KBM-7 (cell line): ENCODE data around the gene IGFLR1.

ENCODE experiments used
- DNase-seq: peaks from one replicate; pipeline ENCODE4 v3.0.0-alpha.2; 2015
- in situ Hi-C: fragments of 300-500 bp; cut with MboI; formaldehyde crosslinking; loops from 2 replicates; pipeline ENCODE4 v1.14.3; 2020; ENCODE audit warnings: low sequenced_read_pairs, low pct_unique_long_range_greater_than_20kb, mixed read lengths

Gene IGFLR1

DNA sequence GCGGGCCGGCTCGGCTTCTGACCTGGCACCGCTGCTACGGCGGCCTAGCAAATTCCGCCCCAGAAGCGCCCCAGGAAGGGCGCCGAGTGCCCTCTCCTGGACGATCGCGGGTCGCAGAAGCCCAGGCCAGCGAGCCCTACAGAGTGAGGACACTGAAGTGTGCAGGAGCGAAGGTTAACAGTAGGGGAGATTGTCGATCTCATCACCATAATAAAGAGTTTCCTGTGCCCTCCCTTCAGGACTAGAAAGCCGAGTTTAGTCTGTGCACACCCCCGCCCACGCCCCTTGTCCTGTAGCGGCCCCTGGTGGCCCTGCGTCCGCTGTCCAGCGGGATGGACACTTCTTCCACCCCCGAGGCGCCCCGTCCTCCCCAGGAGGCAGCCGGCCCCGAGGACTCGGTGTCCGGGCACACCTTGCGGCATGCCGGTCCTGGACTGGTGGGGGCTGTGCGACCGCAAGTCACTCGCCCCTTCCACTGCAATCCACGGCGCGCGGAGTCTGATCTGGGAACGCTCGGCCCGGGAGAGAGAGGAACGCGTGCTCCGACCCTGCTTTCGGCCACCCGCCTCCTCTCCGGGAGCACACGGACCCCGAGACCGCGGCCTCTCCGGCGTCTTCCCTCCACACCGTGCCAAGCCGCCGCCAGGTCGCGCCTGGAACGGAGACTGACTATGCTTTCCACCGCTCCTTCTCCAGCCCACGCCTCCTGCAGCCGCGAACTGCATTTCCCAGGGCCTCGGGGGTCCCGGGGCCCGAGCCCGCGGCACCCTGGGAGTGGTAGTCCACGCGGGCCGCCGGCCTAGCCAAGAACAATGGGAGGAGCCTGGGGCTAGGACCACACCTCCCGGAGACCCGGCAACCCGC lies 25.2 kb downstream of the IGFLR1 start:
- DNase-seq = peak; percentile 98
- in situ Hi-C loops = no loop called here

DNA sequence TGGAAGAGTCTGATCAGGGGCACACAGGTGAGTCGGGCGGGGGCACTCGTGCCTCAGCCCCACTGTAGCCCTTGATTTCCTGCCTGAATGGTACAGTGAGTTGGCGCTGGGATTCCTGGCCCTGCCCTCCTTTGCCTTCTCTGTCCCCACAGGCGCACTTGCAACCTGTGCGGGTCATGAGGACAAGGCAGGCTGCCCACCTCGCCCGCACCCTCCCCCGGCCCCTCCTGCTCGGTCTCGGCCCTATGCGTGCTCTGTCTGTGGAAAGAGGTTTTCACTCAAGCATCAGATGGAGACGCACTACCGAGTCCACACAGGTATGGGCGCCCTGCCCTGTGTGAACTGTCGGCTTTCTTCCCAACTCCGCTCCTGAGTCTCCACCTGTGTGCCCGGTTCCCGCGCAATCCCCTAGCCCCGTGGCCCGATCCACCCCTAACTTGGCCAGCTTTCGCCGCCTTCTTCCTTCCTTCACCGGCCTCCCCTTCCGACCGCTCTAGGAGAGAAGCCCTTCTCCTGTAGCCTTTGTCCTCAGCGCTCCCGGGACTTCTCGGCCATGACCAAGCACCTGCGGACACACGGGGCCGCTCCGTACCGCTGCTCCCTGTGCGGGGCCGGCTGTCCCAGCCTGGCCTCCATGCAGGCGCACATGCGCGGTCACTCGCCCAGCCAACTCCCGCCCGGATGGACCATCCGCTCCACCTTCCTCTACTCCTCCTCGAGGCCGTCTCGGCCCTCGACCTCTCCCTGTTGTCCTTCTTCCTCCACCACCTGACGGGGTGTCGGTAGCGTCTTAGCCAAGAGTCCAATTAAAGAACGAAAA lies 26.1 kb downstream of the IGFLR1 start:
- in situ Hi-C loops = no loop called here
- DNase-seq = no peak

DNA sequence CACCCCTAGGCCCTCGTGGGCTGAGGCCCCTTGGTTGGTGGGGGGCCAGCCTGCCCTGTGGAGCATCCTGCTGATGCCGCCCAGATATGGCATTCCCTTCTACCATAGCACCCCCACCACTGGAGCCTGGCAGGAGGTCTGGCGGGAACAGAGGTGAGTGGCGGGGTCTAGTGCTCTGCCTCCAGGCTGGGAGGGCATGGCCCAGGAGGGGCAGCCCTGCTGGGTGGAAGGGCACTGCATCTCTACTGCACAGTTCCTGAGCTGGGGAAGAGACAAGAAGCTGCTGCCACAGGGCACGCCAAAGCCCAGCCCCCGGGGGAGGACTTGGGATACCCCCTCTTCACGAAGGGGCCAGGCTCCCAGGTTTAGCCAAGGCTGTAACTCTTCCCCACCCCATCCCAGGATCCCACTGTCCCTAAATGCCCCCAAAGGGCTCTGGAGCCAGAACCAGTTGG lies 26.9 kb downstream of the IGFLR1 start:
- no peak for DNase-seq
- in situ Hi-C loops = no loop called here

DNA sequence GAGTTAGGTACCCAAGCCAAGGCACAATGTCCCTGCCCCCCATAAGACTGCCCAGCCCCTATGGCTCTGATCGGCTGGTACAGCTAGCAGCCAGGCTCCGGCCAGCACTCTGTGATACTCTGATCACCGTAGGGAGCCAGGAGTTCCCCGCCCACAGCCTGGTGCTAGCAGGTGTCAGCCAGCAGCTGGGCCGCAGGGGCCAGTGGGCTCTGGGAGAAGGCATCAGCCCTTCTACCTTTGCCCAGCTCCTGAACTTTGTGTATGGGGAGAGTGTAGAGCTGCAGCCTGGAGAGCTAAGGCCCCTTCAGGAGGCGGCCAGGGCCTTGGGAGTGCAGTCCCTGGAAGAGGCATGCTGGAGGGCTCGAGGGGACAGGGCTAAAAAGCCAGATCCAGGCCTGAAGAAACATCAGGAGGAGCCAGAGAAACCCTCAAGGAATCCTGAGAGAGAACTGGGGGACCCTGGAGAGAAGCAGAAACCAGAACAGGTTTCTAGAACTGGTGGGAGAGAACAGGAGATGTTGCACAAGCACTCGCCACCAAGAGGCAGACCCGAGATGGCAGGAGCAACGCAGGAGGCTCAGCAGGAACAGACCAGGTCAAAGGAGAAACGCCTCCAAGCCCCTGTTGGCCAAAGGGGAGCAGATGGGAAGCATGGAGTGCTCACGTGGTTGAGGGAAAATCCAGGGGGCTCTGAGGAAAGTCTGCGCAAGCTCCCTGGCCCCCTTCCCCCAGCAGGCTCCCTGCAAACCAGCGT lies 27.5 kb downstream of the IGFLR1 start:
- in situ Hi-C loops = no loop called here
- no peak for DNase-seq

DNA sequence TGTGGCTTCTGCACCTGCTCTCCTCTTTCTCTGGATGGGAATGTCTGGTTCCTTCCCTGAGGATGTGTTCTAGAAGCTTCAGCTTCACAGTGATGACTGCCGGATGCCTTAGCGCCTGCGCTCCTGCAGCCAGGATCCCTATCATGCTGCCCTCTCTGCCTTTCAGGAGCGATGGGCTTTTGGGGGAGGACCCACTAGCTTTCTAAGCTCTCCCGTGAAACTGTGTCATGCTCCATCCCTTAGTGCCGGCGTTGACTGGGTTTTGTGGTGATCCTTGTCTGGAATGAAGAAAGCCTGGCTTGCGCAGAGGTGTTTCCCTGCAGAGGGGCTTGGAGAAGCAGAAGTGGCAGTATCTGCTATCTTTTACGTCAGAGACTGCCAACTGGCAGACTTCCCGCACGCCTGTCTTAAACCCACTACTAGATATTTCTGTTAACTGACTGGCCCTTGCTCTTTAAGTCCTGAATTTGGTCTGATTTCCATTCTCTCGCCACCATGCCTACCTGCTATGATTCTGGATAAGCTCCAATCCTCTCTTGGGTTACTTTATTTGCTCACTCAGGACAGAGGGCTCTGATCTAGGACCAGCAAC lies 28.3 kb downstream of the IGFLR1 start:
- in situ Hi-C loops = no loop called here
- DNase-seq = no peak

DNA sequence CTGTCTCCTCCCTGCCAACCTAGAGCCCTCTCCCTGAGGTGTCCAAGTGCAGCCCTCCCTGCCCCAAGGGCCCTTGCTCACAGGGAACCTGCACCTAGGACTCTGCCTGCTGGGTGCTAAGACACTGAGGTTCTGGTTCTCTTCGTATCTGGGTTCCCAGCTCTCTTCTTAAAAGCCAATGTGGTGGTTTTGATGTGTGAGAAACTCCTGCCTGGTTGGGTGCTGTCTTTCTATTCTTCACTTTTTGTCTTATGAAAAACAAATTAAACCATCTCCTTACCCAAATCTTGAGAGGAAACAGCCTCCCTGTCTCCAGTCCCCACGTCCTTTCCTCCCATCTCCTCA lies 28.8 kb downstream of the IGFLR1 start:
- in situ Hi-C loops = no loop called here
- no peak for DNase-seq

DNA sequence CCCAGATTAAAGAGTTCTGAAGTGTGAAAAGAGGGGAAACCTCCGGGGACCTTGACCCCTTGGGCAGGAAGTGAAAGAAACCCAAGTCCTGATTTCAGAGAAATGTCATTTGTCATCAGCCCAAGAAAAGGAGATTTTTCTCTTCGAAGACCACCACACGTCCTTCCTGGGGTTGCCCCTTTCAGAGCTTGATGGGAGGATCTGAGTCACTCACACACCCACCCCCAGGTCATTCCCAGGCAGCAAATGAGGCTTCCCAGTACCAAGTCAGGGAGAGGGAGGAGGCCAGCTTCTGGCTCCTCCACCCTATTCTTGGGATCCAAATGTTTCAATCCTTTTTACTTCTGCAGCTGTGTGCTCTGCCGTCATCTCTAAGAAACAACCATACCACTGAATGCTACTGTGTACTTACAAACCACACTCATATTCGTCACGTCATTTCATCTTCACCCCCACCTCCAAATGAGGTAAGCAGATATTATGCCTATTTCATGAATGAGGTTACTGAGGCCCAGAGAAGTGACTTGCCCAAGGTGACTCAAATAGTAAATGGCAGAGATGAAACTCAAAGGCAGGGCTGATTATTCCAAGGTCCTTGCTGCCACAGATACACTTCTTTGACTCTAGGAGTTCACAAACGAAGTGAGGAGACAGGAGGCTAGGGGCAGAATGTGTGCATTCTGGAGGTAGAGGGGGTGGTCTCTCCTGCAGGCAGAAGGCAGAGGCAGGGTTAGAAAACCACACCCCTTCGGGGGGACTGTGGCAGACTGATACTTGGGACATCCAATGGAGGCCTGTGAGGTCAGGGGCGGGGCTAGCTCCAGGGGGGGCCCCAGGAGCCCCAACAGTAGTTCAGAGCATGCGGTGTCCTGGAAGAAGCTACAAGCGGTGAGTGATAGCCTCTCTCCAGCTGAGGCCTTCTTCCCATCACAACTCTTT lies 29.4 kb downstream of the IGFLR1 start:
- no peak for DNase-seq
- in situ Hi-C loops = no loop called here

DNA sequence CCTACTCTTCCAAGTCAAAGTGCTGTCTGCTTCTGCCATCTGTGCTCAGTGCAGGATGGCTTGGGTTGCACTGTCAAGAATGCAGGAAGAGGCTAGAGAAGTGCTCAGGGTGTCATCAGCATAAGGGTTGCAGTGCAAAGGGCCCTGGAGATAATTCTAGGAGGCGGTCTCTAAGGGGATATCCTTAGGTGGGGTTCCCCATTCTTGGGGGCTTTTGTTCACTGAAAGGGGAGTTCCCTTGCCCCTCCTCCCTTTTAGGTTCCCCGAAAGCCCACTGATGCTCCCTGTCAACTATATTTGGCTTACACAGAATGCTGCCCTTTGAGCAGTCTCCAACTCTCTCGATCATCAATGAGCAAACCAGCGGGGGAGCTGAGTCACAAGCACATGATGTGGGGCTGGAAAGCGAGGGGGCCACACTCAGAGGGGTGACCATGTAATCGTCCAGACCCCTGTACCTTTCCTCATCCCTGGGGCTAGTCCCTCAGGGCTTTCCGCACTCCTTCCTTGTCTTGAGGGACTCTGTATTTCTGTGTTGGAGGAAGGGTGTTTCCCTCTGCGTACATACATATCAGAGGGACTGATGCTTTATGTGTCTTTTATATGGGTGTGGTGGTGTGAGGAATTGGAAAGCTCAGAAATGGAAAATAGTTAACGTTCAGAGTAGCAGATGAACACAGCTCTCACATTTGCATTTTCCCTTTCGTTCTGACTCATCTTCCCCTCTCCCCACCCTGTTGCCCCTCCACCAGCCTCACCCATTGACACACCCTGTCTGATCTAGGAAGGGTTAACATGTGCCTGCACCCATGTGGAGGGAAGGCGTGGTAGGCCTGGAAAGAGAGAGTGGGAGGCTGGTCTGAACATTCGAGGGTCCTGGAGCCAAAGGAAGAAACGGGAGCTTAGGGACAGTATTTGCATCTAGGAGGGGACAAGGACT lies 31.2 kb downstream of the IGFLR1 start:
- in situ Hi-C loops = no loop called here
- DNase-seq = no peak

DNA sequence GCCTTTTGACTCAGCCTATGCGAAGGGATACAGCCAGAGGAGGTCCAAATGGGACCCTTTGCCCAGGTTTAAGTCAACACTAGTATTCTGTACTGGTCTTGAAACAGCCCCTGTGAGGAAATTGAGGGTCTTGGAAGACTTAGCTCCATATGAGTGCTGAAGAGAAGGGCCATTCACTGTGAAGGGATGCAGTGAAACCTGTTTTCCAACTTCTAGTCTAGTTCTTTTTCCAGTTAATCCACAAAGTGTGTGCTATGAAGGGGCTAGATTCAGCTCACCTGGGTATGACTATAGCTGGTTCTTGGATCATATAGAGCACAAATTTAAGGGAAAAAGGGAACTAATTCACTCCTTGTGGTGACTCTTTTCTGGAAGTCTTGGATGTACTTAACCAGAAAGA lies 33.9 kb downstream of the IGFLR1 start:
- in situ Hi-C loops = no loop called here

DNA sequence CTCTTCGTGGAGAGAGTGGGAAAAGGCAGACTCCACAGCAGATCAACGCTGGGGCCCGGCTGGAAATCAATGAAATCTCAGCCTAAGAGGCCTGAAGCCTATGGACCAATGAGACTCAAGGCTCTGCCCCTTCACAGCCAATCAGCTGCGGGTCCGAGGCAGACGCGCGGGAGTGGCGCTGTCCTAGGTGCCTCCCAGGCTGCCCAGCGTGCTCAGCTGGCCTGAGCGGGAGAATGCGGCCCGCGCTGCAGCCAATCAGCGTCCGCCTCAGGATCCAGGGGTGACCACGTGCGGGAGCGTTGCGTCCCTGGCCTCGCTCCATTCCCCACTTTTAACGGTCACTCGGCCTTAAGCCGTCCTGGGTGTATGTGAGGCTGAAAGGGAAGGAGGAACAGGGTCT lies 38.0 kb downstream of the IGFLR1 start, which contains the start of gene ZBTB32:
Gene ZBTB32 (plus strand): TSS at position 341 of the 400 bp plus-strand sequence. CDS start 10,069 bp downstream, outside the sequence.
- in situ Hi-C loops = no loop called here
- no peak for DNase-seq

More for the DNA sequence above, 33.9 kb downstream of the IGFLR1 start:
- no peak for DNase-seq

DNA sequence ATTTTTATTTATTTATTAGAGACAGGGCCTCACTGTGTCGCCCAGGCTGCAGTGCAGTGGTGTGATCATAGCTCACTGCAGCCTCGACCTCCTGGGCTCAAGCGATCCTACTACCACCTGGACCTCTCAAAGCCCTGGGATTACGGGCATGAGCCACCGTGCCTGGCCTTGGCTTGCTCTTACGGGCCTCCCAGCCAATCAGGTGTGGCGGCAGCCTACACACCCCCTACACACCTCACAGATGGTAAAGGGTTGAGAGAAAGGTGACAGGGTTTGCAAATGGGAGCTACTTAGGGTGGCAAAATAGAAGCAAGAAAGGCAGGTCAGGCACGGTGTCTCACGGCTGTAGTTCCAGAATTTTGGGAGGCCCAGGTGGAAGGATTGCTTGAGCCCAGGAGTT lies 38.9 kb downstream of the IGFLR1 start:
- DNase-seq = no peak
- in situ Hi-C loops = no loop called here

DNA sequence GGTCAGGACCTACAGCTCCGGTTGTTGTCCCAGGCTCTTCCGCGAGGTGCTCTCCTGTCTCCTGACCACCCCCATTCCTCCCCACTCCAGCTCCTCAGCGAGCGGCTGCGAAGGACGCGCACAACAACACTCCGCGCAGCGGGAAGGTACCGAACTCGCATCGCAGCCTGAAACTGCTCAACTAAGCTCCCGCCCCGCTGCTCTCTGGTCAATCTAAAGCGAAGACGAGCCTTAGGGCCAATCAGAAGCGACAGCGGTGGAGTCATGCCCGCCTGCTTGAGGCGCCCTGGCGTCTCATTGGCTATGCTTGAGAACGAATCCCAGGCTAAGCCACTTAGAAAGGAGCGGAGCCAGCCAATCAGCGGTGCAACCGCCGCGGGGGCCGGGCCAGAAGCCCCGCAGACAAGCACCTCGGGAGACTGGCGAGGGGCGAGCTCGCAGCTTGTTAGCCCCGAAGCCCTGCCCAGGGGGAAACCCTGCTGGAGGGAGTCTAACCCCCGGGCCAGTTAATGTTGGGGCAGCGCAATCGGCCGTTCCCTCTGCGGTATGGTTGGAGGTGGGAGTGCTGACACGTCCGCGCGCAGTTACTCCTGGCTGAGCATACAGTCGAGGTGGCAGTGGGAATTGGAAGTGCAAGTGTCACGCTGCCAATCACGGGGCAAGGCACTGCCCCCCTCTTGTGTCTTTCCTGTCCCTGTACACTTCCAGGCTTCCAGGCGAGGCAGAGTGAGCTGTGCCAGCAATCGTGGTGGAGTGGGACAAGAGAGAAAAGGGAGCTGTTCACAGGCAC lies 39.8 kb downstream of the IGFLR1 start:
- DNase-seq = peak; percentile 98
- in situ Hi-C loops = no loop called here

DNA sequence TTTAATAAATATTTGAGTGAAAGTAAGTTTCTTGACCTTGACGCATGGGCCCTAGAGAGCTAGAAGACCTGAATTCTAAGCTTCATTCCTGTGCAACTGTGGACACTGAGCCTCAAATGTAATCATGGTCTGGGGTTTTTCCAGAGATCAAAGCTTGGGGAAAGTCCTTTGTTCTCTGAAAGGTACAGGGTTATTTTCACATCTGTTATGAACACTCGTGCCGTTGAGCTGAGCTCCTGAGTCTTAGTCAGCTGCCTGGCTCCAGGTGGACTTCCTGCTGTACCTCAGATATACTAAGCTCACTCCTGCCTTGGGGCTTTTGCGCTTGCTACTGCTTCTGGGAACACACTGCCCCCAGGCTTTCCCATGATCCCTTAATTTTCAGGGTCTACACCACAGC lies 45.4 kb downstream of the IGFLR1 start:
- in situ Hi-C loops = no loop called here

DNA sequence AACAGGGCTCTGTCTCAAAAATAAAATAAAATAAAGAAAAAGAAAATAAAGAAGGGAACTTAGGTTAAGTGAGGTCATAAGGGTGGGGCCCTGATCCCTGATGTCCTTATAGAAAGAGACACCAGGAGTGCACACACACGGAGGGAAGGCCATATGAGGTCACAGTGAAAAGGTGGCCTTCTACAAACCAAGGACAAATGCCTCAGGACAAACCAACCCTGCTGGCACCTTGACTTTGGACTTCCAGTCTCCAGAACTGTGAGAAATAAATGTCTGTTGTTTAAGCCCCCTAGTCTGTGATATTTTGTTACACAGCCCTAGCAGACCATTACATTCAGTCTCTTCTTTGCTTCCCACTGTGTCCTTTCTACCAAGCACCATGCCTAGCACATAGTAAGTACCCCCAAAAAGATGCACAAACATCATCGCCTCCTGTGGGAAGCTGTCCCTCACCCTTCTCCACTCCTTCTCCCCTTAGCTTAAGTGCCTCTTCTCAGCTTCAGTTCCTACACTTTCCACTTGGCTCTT lies 46.3 kb downstream of the IGFLR1 start:
- DNase-seq = no peak
- in situ Hi-C loops = no loop called here

More for the DNA sequence above, 45.4 kb downstream of the IGFLR1 start:
- DNase-seq = no peak

DNA sequence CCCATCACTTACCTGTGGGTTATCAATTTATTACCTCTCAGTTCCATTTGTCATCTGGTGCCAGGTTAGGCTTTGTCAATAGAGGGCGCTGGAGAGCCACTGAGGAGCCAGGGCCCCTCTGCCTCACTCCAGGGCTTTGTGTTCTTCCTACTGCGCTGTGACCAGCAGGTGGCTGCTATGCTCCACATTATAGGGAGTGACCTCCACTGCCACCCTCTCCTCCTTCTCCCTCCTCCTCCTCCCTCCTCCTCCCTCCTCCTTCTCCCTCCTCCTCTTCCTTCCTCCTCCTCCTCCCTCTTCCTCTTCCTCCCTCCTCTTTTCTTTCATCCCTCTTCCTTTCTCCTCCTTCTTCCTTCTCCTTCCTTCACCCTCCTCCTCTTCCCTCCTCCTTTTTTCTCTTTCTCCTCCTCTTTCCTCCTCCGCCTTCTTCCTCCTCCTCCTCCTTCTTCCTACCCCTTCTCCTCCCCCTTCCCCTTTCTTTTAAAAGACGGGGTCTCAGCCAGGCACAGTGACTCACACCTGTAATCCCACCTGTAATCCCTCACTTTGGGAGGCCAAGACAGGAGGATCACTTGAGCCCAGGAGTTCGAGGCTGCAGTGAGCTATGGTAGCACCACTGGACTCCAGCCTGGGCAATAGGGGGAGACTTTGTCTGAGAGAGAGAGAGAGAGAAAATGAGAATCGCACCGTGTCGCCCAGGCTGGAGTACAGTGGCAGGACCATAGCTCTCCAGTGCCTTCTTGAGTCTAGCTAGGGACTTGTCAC lies 48.2 kb downstream of the IGFLR1 start:
- in situ Hi-C loops = no loop called here
- DNase-seq = peak; percentile 91
